SK-N-SH treated with all-trans-retinoic acid at 6 μM for 48 hours (cell line): ENCODE results near the gene NATD1.
"Not testable (repeated sequence)": the region's sequence is repeated elsewhere in the genome, so short reads cannot be mapped to it uniquely, and the experiment has no call there.

Experiments
- ATAC-seq: fragments of 200-7000 bp; cut with Tn5 transposase; 3 replicates; pipeline ENCODE4 v1.9.1; 2020; ENCODE audit warnings: mild to moderate bottlenecking, moderate library complexity
- ARNTL ChIP-seq: fragments of 450-650 bp; formaldehyde crosslinking; IDR thresholded peaks from 2 replicates; pipeline ENCODE4 v1.5.0; 2020; ENCODE audit warnings: low read depth, mild to moderate bottlenecking, moderate library complexity, borderline replicate concordance
- BACH2 ChIP-seq: fragments of 250-450 bp; sonication (Bioruptor Pico); IDR thresholded peaks from 2 replicates; pipeline ENCODE4 v1.9.0; 2021; ENCODE audit warnings: mild to moderate bottlenecking, borderline replicate concordance
- CSDC2 ChIP-seq: fragments of 250-450 bp; sonication (Bioruptor Pico); IDR thresholded peaks from 2 replicates; pipeline ENCODE4 v1.5.0; 2020; ENCODE audit warnings: mild to moderate bottlenecking, moderate library complexity
- CSRNP3 ChIP-seq: fragments of 250-450 bp; sonication (Bioruptor Pico); IDR thresholded peaks from 2 replicates; pipeline ENCODE4 v1.5.1; 2021; ENCODE audit warnings: mild to moderate bottlenecking, moderate library complexity
- ESRRG ChIP-seq: fragments of 250-450 bp; sonication (Bioruptor Pico); IDR thresholded peaks from 2 replicates; pipeline ENCODE4 v1.6.1; 2021; ENCODE audit warnings: mild to moderate bottlenecking
- GLIS3 ChIP-seq: fragments of 250-450 bp; sonication (Bioruptor Pico); IDR thresholded peaks from 2 replicates; pipeline ENCODE4 v1.5.0; 2020; ENCODE audit warnings: mild to moderate bottlenecking, moderate library complexity
- ISL1 ChIP-seq: fragments of 250-450 bp; sonication (Bioruptor Pico); IDR thresholded peaks from 2 replicates; pipeline ENCODE4 v2.1.2; 2022; ENCODE audit warnings: mild to moderate bottlenecking, moderate library complexity
- OSR1 ChIP-seq: fragments of 250-450 bp; sonication (Bioruptor Pico); IDR thresholded peaks from 2 replicates; pipeline ENCODE4 v1.8.0; 2022; ENCODE audit warnings: moderate library complexity, mild to moderate bottlenecking, inconsistent platforms
- PPARA ChIP-seq: fragments of 250-450 bp; sonication (Bioruptor Pico); IDR thresholded peaks from 2 replicates; pipeline ENCODE4 v1.5.0; 2020; ENCODE audit warnings: mild to moderate bottlenecking, borderline replicate concordance
- RARB ChIP-seq: fragments of 250-450 bp; sonication (Bioruptor Pico); IDR thresholded peaks from 2 replicates; pipeline ENCODE4 v1.8.0; 2021; ENCODE audit warnings: mild to moderate bottlenecking, moderate library complexity
- SNAI2 ChIP-seq: fragments of 250-450 bp; sonication (Bioruptor Pico); IDR thresholded peaks from 2 replicates; pipeline ENCODE4 v1.5.0; 2020; ENCODE audit warnings: mild to moderate bottlenecking, moderate library complexity
- TCF4 ChIP-seq: fragments of 250-450 bp; sonication (Bioruptor Pico); IDR thresholded peaks from 2 replicates; pipeline ENCODE4 v1.8.0; 2021; ENCODE audit warnings: mild to moderate bottlenecking, moderate library complexity, borderline replicate concordance
- TOX ChIP-seq: fragments of 250-450 bp; sonication (Bioruptor Pico); IDR thresholded peaks from 2 replicates; pipeline ENCODE4 v1.8.0; 2021; ENCODE audit warnings: mild to moderate bottlenecking, moderate library complexity, borderline replicate concordance
- ZC3H10 ChIP-seq: fragments of 250-450 bp; sonication (Bioruptor Pico); IDR thresholded peaks from 2 replicates; pipeline ENCODE4 v1.5.1; 2021; ENCODE audit warnings: mild to moderate bottlenecking, moderate library complexity
- ZFP3 ChIP-seq: fragments of 250-450 bp; sonication (Bioruptor Pico); IDR thresholded peaks from 2 replicates; pipeline ENCODE4 v1.5.0; 2020; ENCODE audit warnings: mild to moderate bottlenecking, moderate library complexity
- ZFP30 ChIP-seq: fragments of 450-650 bp; formaldehyde crosslinking; IDR thresholded peaks from 2 replicates; pipeline ENCODE4 v1.5.0; 2022; ENCODE audit warnings: mild to moderate bottlenecking, moderate library complexity
- ZNF70 ChIP-seq: fragments of 450-650 bp; formaldehyde crosslinking; IDR thresholded peaks from 2 replicates; pipeline ENCODE4 v1.5.0; 2020; ENCODE audit warnings: mild to moderate bottlenecking, moderate library complexity
- TF ChIP-seq, protein P1 (sequence below): fragments of 250-450 bp; sonication (Bioruptor Pico); IDR thresholded peaks from 2 replicates; pipeline ENCODE4 v1.8.0; 2020; ENCODE audit warnings: mild to moderate bottlenecking, moderate library complexity, borderline replicate concordance
- TF ChIP-seq, protein P2 (sequence below): fragments of 250-450 bp; sonication (Bioruptor Pico); IDR thresholded peaks from 2 replicates; pipeline ENCODE4 v1.8.0; 2021; ENCODE audit warnings: low read depth, mild to moderate bottlenecking, moderate library complexity, borderline replicate concordance
- TF ChIP-seq, protein P3 (sequence below): fragments of 250-450 bp; sonication (Bioruptor Pico); IDR thresholded peaks from 2 replicates; pipeline ENCODE4 v1.5.0; 2020; ENCODE audit warnings: mild to moderate bottlenecking, moderate library complexity

NATD1 gene

GRCh38 chr17:21193031-21193430, 60.2 kb downstream of the NATD1 start:
- ATAC-seq = no peak
- TF ChIP-seq GLIS3 (CRISPR knock-in tag) = no peak
- TF ChIP-seq ESRRG (CRISPR knock-in tag) = no peak
- TF ChIP-seq ZC3H10 (CRISPR knock-in tag) = no peak
- TF ChIP-seq, protein P1, sequence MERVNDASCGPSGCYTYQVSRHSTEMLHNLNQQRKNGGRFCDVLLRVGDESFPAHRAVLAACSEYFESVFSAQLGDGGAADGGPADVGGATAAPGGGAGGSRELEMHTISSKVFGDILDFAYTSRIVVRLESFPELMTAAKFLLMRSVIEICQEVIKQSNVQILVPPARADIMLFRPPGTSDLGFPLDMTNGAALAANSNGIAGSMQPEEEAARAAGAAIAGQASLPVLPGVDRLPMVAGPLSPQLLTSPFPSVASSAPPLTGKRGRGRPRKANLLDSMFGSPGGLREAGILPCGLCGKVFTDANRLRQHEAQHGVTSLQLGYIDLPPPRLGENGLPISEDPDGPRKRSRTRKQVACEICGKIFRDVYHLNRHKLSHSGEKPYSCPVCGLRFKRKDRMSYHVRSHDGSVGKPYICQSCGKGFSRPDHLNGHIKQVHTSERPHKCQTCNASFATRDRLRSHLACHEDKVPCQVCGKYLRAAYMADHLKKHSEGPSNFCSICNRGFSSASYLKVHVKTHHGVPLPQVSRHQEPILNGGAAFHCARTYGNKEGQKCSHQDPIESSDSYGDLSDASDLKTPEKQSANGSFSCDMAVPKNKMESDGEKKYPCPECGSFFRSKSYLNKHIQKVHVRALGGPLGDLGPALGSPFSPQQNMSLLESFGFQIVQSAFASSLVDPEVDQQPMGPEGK (CRISPR knock-in tag) = no peak
- TF ChIP-seq, protein P2, sequence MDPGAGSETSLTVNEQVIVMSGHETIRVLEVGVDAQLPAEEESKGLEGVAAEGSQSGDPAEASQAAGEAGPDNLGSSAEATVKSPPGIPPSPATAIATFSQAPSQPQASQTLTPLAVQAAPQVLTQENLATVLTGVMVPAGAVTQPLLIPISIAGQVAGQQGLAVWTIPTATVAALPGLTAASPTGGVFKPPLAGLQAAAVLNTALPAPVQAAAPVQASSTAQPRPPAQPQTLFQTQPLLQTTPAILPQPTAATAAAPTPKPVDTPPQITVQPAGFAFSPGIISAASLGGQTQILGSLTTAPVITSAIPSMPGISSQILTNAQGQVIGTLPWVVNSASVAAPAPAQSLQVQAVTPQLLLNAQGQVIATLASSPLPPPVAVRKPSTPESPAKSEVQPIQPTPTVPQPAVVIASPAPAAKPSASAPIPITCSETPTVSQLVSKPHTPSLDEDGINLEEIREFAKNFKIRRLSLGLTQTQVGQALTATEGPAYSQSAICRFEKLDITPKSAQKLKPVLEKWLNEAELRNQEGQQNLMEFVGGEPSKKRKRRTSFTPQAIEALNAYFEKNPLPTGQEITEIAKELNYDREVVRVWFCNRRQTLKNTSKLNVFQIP (CRISPR knock-in tag) = no peak
- no peak for TF ChIP-seq ZNF70 (CRISPR knock-in tag)
- TF ChIP-seq CSDC2 (CRISPR knock-in tag) = no peak
- TF ChIP-seq CSRNP3 (CRISPR knock-in tag) = no peak
- no peak for TF ChIP-seq ZFP3
- TF ChIP-seq, protein P3, sequence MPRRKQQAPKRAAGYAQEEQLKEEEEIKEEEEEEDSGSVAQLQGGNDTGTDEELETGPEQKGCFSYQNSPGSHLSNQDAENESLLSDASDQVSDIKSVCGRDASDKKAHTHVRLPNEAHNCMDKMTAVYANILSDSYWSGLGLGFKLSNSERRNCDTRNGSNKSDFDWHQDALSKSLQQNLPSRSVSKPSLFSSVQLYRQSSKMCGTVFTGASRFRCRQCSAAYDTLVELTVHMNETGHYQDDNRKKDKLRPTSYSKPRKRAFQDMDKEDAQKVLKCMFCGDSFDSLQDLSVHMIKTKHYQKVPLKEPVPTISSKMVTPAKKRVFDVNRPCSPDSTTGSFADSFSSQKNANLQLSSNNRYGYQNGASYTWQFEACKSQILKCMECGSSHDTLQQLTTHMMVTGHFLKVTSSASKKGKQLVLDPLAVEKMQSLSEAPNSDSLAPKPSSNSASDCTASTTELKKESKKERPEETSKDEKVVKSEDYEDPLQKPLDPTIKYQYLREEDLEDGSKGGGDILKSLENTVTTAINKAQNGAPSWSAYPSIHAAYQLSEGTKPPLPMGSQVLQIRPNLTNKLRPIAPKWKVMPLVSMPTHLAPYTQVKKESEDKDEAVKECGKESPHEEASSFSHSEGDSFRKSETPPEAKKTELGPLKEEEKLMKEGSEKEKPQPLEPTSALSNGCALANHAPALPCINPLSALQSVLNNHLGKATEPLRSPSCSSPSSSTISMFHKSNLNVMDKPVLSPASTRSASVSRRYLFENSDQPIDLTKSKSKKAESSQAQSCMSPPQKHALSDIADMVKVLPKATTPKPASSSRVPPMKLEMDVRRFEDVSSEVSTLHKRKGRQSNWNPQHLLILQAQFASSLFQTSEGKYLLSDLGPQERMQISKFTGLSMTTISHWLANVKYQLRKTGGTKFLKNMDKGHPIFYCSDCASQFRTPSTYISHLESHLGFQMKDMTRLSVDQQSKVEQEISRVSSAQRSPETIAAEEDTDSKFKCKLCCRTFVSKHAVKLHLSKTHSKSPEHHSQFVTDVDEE (CRISPR knock-in tag) = no peak
- TF ChIP-seq TCF4 (CRISPR knock-in tag) = no peak
- no peak for TF ChIP-seq OSR1 (CRISPR knock-in tag)
- TF ChIP-seq ARNTL (CRISPR knock-in tag) = no peak
- TF ChIP-seq ZFP30 (CRISPR knock-in tag) = no peak
- no peak for TF ChIP-seq SNAI2
- TF ChIP-seq BACH2 (CRISPR knock-in tag) = no peak
- TF ChIP-seq TOX (CRISPR knock-in tag) = no peak

- ATAC-seq = not testable (repeated sequence)
Measured at GRCh38 chr17:21192414-21192813, 60.8 kb downstream of the NATD1 start.

- TF ChIP-seq, protein P3 (CRISPR knock-in tag) = no peak
- TF ChIP-seq ZNF70 (CRISPR knock-in tag) = peak; percentile 87
- no peak; the same call in 2 of the 3 replicates for ATAC-seq
Measured at GRCh38 chr17:21191698-21192097, 61.5 kb downstream of the NATD1 start.

GRCh38 chr17:21190078-21190477, 63.1 kb downstream of the NATD1 start:
- no peak for ATAC-seq
- no peak for TF ChIP-seq BACH2 (CRISPR knock-in tag)
- TF ChIP-seq, protein P3 (CRISPR knock-in tag) = no peak
- TF ChIP-seq ARNTL (CRISPR knock-in tag) = no peak
- no peak for TF ChIP-seq ISL1 (CRISPR knock-in tag)
- no peak for TF ChIP-seq ZNF70 (CRISPR knock-in tag)
- no peak for TF ChIP-seq OSR1 (CRISPR knock-in tag)
- no peak for TF ChIP-seq TCF4 (CRISPR knock-in tag)
- no peak for TF ChIP-seq PPARA (CRISPR knock-in tag)
- no peak for TF ChIP-seq RARB (CRISPR knock-in tag)
- TF ChIP-seq, protein P2 (CRISPR knock-in tag) = no peak
- no peak for TF ChIP-seq SNAI2
- no peak for TF ChIP-seq ZFP30 (CRISPR knock-in tag)
- TF ChIP-seq ZC3H10 (CRISPR knock-in tag) = no peak
- TF ChIP-seq TOX (CRISPR knock-in tag) = no peak
